Osteoblast (primary cell): ENCODE measurements around the gene SNRNP70. TPM values are rescaled to one million over a fixed set of nuclear protein-coding genes. Genes with fewer than 3 reads are reported as not detected.

Experiments used
- DNase-seq: peaks from one replicate; pipeline ENCODE4 v3.0.0; 2011; ENCODE audit warnings: low spot score, mixed read lengths; ENCODE audit not compliant: insufficient read length; ENCODE audit errors: missing footprints
- H2AFZ ChIP-seq: 2 replicates; pipeline ENCODE4 v1.6.0; 2011; ENCODE audit warnings: mild to moderate bottlenecking, low read length
- H3K27ac ChIP-seq: 2 replicates; pipeline ENCODE4 v1.5.1; 2011; ENCODE audit warnings: mild to moderate bottlenecking, low read depth, low read length, moderate library complexity
- H3K27me3 ChIP-seq: 2 replicates; pipeline ENCODE4 v1.6.0; 2012; ENCODE audit warnings: mild to moderate bottlenecking, control low read depth, inconsistent platforms, low read length, moderate library complexity; ENCODE audit not compliant: insufficient read depth
- H3K36me3 ChIP-seq: 2 replicates; pipeline ENCODE4 v1.5.1; 2011; ENCODE audit warnings: mild to moderate bottlenecking, low read length, control low read depth, moderate library complexity; ENCODE audit not compliant: insufficient read depth
- H3K4me1 ChIP-seq: 2 replicates; pipeline ENCODE4 v1.5.1; 2011; ENCODE audit warnings: mild to moderate bottlenecking, low read length, control low read depth, moderate library complexity; ENCODE audit not compliant: insufficient read depth
- H3K4me2 ChIP-seq: 2 replicates; pipeline ENCODE4 v1.6.0; 2011; ENCODE audit warnings: mild to moderate bottlenecking, low read length; ENCODE audit not compliant: insufficient read depth
- H3K4me3 ChIP-seq: fragments of 200-600 bp; sonication (generic); 3 replicates; pipeline ENCODE4 v1.5.1; 2012; ENCODE audit warnings: mild to moderate bottlenecking, low read length, inconsistent platforms; ENCODE audit not compliant: insufficient read depth
- H3K79me2 ChIP-seq: 2 replicates; pipeline ENCODE4 v1.6.0; 2012; ENCODE audit warnings: mild to moderate bottlenecking, low read length, control low read depth, inconsistent platforms; ENCODE audit not compliant: insufficient read depth
- H3K9me3 ChIP-seq: 2 replicates; pipeline ENCODE4 v1.5.1; 2011; ENCODE audit warnings: low read depth, low read length, control low read depth
- H4K20me1 ChIP-seq: 2 replicates; pipeline ENCODE4 v1.6.0; 2012; ENCODE audit warnings: mild to moderate bottlenecking, low read length, control low read depth; ENCODE audit not compliant: insufficient read depth
- total RNA-seq: library from RNA; depleted of rRNA; stranded (reverse); fragments of >200 nt; gene quantifications from 2 replicates; pipeline ENCODE4 v1.2.3, GENCODE V29; 2012
- TF ChIP-seq, protein P1 (sequence below): IDR thresholded peaks from 2 replicates; pipeline ENCODE4 v1.5.1; 2011; ENCODE audit warnings: mild to moderate bottlenecking, low read depth, low read length, moderate library complexity; ENCODE audit errors: extremely low read depth

Gene SNRNP70
- total RNA-seq, 1 donor: 111 TPM

DNA sequence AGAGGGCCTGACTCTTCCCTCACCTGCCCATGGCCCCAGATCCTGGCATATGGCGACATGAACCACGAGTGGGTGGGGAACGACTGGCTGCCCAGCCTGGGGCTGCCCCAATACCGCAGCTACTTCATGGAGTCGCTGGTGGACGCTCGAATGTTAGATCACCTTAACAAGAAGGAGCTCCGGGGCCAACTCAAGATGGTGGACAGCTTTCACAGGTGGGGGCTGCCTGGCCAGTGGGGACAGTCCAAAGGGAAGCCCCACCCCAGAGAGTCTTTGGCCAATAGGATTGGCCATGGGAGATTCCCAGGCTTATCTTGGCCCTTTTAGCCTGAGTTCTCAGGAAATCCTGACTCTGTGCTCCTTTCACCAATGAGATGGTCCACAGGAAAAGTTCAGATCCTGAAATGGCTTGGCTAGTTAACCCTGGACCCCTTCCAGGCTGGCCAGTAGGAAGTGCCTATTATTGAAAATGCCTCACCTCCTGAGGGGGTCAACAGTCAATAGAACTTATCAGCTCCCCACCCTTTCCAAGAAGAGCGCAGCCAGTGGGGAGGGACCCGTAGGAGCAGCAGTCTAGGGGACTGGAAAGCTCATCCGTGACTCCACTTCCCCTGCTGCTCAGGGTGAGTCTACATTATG, 62.9 kb downstream of the SNRNP70 start:
- no peak overlapping the region for H3K27ac ChIP-seq
- H3K4me1 ChIP-seq: peaks cover 30% of the 10 kb centered on the region
- H3K9me3 ChIP-seq: no peaks in the 10 kb centered on the region
- no peaks in the 10 kb centered on the region for H3K79me2 ChIP-seq
- H3K4me2 ChIP-seq: no peak overlapping the region
- peak; percentile 83 for DNase-seq
- H4K20me1 ChIP-seq: no peaks in the 10 kb centered on the region
- H3K27me3 ChIP-seq: no peaks in the 10 kb centered on the region
- TF ChIP-seq, protein P1, sequence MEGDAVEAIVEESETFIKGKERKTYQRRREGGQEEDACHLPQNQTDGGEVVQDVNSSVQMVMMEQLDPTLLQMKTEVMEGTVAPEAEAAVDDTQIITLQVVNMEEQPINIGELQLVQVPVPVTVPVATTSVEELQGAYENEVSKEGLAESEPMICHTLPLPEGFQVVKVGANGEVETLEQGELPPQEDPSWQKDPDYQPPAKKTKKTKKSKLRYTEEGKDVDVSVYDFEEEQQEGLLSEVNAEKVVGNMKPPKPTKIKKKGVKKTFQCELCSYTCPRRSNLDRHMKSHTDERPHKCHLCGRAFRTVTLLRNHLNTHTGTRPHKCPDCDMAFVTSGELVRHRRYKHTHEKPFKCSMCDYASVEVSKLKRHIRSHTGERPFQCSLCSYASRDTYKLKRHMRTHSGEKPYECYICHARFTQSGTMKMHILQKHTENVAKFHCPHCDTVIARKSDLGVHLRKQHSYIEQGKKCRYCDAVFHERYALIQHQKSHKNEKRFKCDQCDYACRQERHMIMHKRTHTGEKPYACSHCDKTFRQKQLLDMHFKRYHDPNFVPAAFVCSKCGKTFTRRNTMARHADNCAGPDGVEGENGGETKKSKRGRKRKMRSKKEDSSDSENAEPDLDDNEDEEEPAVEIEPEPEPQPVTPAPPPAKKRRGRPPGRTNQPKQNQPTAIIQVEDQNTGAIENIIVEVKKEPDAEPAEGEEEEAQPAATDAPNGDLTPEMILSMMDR: no peak
- no peak overlapping the region for H3K4me3 ChIP-seq
- H2AFZ ChIP-seq: no peak overlapping the region
- no peaks in the 10 kb centered on the region for H3K36me3 ChIP-seq

DNA sequence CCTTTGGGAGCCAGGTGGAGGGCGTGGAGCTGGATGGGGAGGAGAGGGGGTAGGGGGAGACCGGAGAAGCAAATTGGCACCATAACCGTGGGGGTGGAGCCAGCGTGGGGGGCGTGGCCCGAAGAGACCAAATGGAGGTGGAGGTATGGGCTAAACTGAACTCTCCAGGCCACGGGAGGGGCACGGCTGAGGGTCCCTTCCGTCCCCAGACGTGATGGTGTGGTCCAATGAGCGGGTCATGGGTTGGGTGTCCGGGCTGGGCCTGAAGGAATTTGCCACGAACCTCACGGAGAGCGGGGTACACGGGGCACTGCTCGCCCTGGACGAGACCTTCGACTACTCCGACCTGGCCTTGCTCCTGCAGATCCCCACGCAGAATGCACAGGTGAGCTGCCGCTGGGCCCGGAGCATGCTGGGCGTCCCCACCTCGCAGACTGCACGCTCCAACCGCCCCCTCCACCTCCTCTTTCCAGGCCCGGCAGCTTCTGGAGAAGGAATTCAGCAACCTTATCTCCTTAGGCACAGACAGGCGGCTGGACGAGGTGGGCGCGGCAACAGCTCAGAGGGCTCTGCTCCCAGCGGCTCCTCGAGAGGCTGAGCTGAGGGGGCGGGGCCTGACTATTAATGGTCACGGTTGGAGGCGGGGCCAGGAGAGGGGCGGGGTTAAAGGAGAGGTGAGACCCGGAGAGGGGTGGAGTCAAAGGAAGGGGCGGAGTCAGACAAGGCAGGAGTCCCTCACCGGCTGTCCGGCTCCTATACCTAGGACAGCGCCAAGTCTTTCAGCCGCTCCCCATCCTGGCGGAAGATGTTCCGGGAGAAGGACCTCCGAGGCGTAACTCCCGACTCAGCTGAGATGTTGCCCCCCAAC, 63.8 kb downstream of the SNRNP70 start:
- H3K79me2 ChIP-seq: no peaks in the 10 kb centered on the region
- no peaks in the 10 kb centered on the region for H3K27me3 ChIP-seq
- no peaks in the 10 kb centered on the region for H3K9me3 ChIP-seq
- H3K36me3 ChIP-seq: no peaks in the 10 kb centered on the region
- no peaks in the 10 kb centered on the region for H4K20me1 ChIP-seq
- TF ChIP-seq, protein P1: no peak
- DNase-seq: peak; percentile 98
- peak overlapping the region; percentile 98 for H3K4me2 ChIP-seq
- peak overlapping the region; percentile 26 for H3K27ac ChIP-seq
- H3K4me1 ChIP-seq: peaks cover 29% of the 10 kb centered on the region
- H3K4me3 ChIP-seq: peak overlapping the region; percentile 92
- H2AFZ ChIP-seq: peak overlapping the region; percentile 95

GRCh38 chr19:49149652-49150105, 64.4 kb downstream of the SNRNP70 start:
- Histone ChIP-seq H3K27me3 (no peaks in the 10 kb centered on the region), H3K4me2 (peak overlapping the region; percentile 98), H3K27ac (peak overlapping the region; percentile 60), H3K79me2 (no peaks in the 10 kb centered on the region), H3K9me3 (no peaks in the 10 kb centered on the region), H3K36me3 (no peaks in the 10 kb centered on the region), H3K4me1 (peaks cover 29% of the 10 kb centered on the region), H2AFZ (peak overlapping the region; percentile 95), H4K20me1 (no peaks in the 10 kb centered on the region), H3K4me3 (peak overlapping the region; percentile 92)
- TF ChIP-seq, protein P1: no peak
- DNase-seq: peak; percentile 94
